ENCODE results near the gene KRT20. TPM values are rescaled to one million over a fixed set of nuclear protein-coding genes. Genes with fewer than 3 reads are reported as not detected.

KRT20 gene
- total and polyA plus RNA-seq, 2 donors (not counting 3 experiments of a cell fraction or from before 2014, with no cell fraction given), result not detected

- Histone ChIP-seq H3K4me1 (ENCODE audit: control insufficient read depth, extremely low read depth, insufficient read depth, low read length) (no peaks in the 10 kb centered on the region), H3K4me3 (replicated peaks in 1 of 3; ENCODE audit: insufficient read depth in 1 of 3, low read depth in 1 of 3, low read length in 3 of 3) (no peak overlapping the region), H3K36me3 (ENCODE audit: control insufficient read depth in 2 of 2, extremely low read depth in 1 of 2, insufficient read depth in 2 of 2, low read length in 2 of 2) (no peaks in the 10 kb centered on the region), H3K27ac (ENCODE audit: insufficient read depth, low read depth, low read length) (no peak overlapping the region), H3K9me1 (replicated peaks; ENCODE audit: control insufficient read depth, extremely low read depth, insufficient read depth, low read length) (no peaks in the 10 kb centered on the region), H2AFZ (ENCODE audit: low read depth, low read length) (no peak overlapping the region), H3K9me3 (replicated peaks; ENCODE audit: control insufficient read depth, insufficient read depth, low read length) (no peaks in the 10 kb centered on the region), H3K9ac (replicated peaks; ENCODE audit: extremely low read depth, insufficient read depth, low read length) (no peak overlapping the region), H3K4me2 (ENCODE audit: insufficient read depth, low read length) (no peak overlapping the region), H4K20me1 (replicated peaks; ENCODE audit: control insufficient read depth, extremely low read depth, insufficient read depth, low read length) (no peaks in the 10 kb centered on the region), H3K79me2 (ENCODE audit: control insufficient read depth, insufficient read depth, low read length) (no peaks in the 10 kb centered on the region), H3K27me3 (ENCODE audit: control insufficient read depth in 2 of 2, insufficient read depth in 2 of 2, low read length in 2 of 2) (no peaks in the 10 kb centered on the region)
- ChIA-PET CTCF (no interaction called here), POLR2A (no interaction called here)
- TF ChIP-seq, protein P1, sequence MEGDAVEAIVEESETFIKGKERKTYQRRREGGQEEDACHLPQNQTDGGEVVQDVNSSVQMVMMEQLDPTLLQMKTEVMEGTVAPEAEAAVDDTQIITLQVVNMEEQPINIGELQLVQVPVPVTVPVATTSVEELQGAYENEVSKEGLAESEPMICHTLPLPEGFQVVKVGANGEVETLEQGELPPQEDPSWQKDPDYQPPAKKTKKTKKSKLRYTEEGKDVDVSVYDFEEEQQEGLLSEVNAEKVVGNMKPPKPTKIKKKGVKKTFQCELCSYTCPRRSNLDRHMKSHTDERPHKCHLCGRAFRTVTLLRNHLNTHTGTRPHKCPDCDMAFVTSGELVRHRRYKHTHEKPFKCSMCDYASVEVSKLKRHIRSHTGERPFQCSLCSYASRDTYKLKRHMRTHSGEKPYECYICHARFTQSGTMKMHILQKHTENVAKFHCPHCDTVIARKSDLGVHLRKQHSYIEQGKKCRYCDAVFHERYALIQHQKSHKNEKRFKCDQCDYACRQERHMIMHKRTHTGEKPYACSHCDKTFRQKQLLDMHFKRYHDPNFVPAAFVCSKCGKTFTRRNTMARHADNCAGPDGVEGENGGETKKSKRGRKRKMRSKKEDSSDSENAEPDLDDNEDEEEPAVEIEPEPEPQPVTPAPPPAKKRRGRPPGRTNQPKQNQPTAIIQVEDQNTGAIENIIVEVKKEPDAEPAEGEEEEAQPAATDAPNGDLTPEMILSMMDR (IDR thresholded peaks at IDR 0.05; ENCODE audit: extremely low read depth in 1 of 2, insufficient read depth in 1 of 2, low read depth in 1 of 2, low read length in 2 of 2), result no peak
- no peak for TF ChIP-seq GATA2 (IDR thresholded peaks at IDR 0.05; ENCODE audit: insufficient read depth, insufficient read length, low read depth, low read length)
- no peak for TF ChIP-seq POLR2A (IDR thresholded peaks at IDR 0.05; ENCODE audit: low read depth, low read length)
- no peak for TF ChIP-seq JUN (IDR thresholded peaks at IDR 0.05; ENCODE audit: borderline replicate concordance, insufficient read depth, insufficient read length, low read depth)
- TF ChIP-seq FOS (IDR thresholded peaks at IDR 0.05; ENCODE audit: borderline replicate concordance, insufficient read depth, low read length), result no peak
- no peak for TF ChIP-seq MYC (IDR thresholded peaks at IDR 0.05; ENCODE audit: low read depth, low read length)
- no peak for TF ChIP-seq EZH2 (IDR thresholded peaks at IDR 0.05; ENCODE audit: borderline replicate concordance, low read depth, low read length, severe bottlenecking)
- TF ChIP-seq, protein P2, sequence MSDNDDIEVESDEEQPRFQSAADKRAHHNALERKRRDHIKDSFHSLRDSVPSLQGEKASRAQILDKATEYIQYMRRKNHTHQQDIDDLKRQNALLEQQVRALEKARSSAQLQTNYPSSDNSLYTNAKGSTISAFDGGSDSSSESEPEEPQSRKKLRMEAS (IDR thresholded peaks at IDR 0.05; ENCODE audit: insufficient read depth, insufficient read length), result no peak
- no peak for TF ChIP-seq POLR2AphosphoS5 (IDR thresholded peaks at IDR 0.05; ENCODE audit: insufficient read depth, low read depth, low read length)
- dilution Hi-C loops (cut with MboI; ENCODE audit: extremely low pct_ligation_motif_present, low sequenced_read_pairs) (no loop called here), intact Hi-C loops (cut with micrococcal nuclease) (no loop called here)
- BruUV-seq (replicated peaks), result no TSS peak
- DNase-seq (ENCODE audit: low read depth, low spot score) (no peak), FAIRE-seq (no peak)
Measured at GRCh38 chr17:40830085-40830776, 54.8 kb downstream of the KRT20 start.

Measured in endothelial cell of umbilical vein (primary cell).